ENCODE results near the gene SLC39A11.

SLC39A11 gene

DNA sequence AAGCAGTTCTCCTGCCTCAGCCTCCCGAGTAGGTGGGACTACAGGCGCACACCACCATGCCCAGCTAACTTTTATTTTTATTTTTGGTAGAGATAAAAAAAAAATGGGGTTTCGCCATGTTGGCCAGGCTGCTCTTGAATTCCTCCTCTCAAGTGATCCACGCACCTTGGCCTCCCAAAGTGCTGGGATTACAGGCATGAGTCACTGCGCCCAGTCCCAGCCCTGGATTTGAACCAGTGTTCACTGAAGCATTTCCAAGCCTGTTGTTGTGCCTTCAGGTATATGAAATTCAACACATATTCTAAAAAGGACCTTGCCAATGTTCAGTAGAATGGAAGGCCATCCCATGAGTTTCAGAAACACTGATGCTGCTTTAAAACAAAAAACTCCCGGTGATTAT lies 165.3 kb downstream of the SLC39A11 start:
- CTCF ChIA-PET = interaction anchor here (0.6 kb wide), 1 partner anchor 181 kb away, joined by 4 read pairs; no protein-coding TSS in a partner anchor
- POLR2A ChIA-PET = no interaction called here
- DNase-seq (ENCODE audit: extremely low spot score) = no peak
- TF ChIP-seq L3MBTL2 (conservative IDR thresholded peaks at IDR 0.05) (no peak), ARNT (IDR thresholded peaks at IDR 0.05) (no peak), NFRKB (IDR thresholded peaks at IDR 0.05) (no peak), SP1 (IDR thresholded peaks at IDR 0.05) (no peak), ZNF384 (IDR thresholded peaks at IDR 0.05) (no peak), TARDBP (IDR thresholded peaks at IDR 0.05) (no peak), FOXK2 (IDR thresholded peaks at IDR 0.05) (no peak), ELF4 (IDR thresholded peaks at IDR 0.05) (no peak), FOXM1 (IDR thresholded peaks at IDR 0.05; ENCODE audit: borderline replicate concordance) (no peak), HDGF (IDR thresholded peaks at IDR 0.05; ENCODE audit: borderline replicate concordance) (no peak), CTBP1 (IDR thresholded peaks at IDR 0.05; ENCODE audit: borderline replicate concordance) (no peak), LEF1 (IDR thresholded peaks at IDR 0.05; ENCODE audit: borderline replicate concordance) (no peak), BHLHE40 (IDR thresholded peaks at IDR 0.05; ENCODE audit: borderline replicate concordance) (no peak), SUZ12 (IDR thresholded peaks at IDR 0.05) (no peak), FOXA1 (IDR thresholded peaks at IDR 0.05) (no peak)
- TF ChIP-seq, protein P1, sequence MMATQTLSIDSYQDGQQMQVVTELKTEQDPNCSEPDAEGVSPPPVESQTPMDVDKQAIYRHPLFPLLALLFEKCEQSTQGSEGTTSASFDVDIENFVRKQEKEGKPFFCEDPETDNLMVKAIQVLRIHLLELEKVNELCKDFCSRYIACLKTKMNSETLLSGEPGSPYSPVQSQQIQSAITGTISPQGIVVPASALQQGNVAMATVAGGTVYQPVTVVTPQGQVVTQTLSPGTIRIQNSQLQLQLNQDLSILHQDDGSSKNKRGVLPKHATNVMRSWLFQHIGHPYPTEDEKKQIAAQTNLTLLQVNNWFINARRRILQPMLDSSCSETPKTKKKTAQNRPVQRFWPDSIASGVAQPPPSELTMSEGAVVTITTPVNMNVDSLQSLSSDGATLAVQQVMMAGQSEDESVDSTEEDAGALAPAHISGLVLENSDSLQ (IDR thresholded peaks at IDR 0.05) = no peak

- POLR2A ChIA-PET = no interaction called here
- no peak for TF ChIP-seq BHLHE40 (IDR thresholded peaks at IDR 0.05; ENCODE audit: borderline replicate concordance)
- no peak for TF ChIP-seq L3MBTL2 (conservative IDR thresholded peaks at IDR 0.05)
- no peak for TF ChIP-seq ELF4 (IDR thresholded peaks at IDR 0.05)
- no peak for TF ChIP-seq SP1 (IDR thresholded peaks at IDR 0.05)
- no peak for TF ChIP-seq FOXA1 (IDR thresholded peaks at IDR 0.05)
- TF ChIP-seq SUZ12 (IDR thresholded peaks at IDR 0.05) = no peak
- no peak for TF ChIP-seq LEF1 (IDR thresholded peaks at IDR 0.05; ENCODE audit: borderline replicate concordance)
- TF ChIP-seq CTBP1 (IDR thresholded peaks at IDR 0.05; ENCODE audit: borderline replicate concordance) = no peak
- no peak for TF ChIP-seq ZNF384 (IDR thresholded peaks at IDR 0.05)
- TF ChIP-seq FOXM1 (IDR thresholded peaks at IDR 0.05; ENCODE audit: borderline replicate concordance) = no peak
- no peak for TF ChIP-seq NFRKB (IDR thresholded peaks at IDR 0.05)
- no peak for TF ChIP-seq TARDBP (IDR thresholded peaks at IDR 0.05)
- TF ChIP-seq FOXK2 (IDR thresholded peaks at IDR 0.05) = no peak
- CTCF ChIA-PET = no interaction called here
- no peak for DNase-seq (ENCODE audit: extremely low spot score)
These were observed 166.3 kb downstream of the SLC39A11 start for GRCh38 chr17:72926171-72926570.

DNA sequence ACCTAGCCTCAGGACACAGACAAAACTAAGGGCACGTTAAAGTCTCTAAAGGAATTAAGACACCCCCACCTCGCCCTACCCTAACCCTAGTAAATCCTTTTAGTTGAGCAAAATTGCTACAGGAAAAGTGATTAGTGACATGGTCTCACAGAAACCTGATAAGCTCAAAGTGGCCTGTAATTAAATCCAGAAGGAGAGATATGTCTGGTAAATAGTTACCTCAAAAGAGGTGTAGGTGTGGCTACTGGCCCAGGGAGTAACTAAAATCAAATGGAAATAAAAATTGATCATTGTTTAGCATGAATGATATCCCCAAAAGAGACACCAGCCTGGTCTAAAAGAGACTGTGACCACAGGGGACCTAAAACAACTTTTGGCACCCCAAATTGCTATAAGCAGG lies 168.3 kb downstream of the SLC39A11 start:
- CTCF ChIA-PET = no interaction called here
- POLR2A ChIA-PET = no interaction called here
- TF ChIP-seq LEF1 (IDR thresholded peaks at IDR 0.05; ENCODE audit: borderline replicate concordance) (no peak), NFRKB (IDR thresholded peaks at IDR 0.05) (no peak), BHLHE40 (IDR thresholded peaks at IDR 0.05; ENCODE audit: borderline replicate concordance) (no peak), HDGF (IDR thresholded peaks at IDR 0.05; ENCODE audit: borderline replicate concordance) (no peak)
- TF ChIP-seq, protein P1 (IDR thresholded peaks at IDR 0.05) = no peak

DNA sequence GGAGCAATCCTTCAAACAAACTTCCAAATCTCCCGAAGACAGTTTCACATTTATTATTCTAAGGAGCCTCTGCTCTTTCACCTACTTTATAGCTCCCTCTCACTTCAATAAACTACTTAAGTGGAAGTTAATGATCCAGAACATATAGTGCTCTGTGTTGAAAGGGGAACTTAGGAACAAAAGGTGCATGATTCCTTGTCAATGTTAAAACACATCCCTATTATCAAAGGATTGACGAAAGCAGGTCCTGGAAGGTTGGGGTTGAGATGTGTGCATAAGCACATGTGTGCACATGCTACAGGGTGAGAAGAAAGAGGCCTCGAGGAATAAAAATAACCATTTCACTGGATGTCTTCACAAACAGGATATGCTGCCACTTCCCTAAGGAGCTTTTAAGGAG lies 170.3 kb downstream of the SLC39A11 start:
- no peak for TF ChIP-seq FOXA1 (IDR thresholded peaks at IDR 0.05)
- TF ChIP-seq L3MBTL2 (conservative IDR thresholded peaks at IDR 0.05) = peak; percentile 62; the same call in 1 of the 2 replicates
- TF ChIP-seq, protein P1 (IDR thresholded peaks at IDR 0.05) = 0 out of 2 replicates have a peak, but pooled peaks have one; percentile 27
- no peak for TF ChIP-seq ELF4 (IDR thresholded peaks at IDR 0.05)
- POLR2A ChIA-PET = interaction anchor here (1.3 kb wide), 1 partner anchor 9 kb away, joined by 4 read pairs; no protein-coding TSS in a partner anchor
- CTCF ChIA-PET = no interaction called here
- no peak for DNase-seq (ENCODE audit: extremely low spot score)

More for the DNA sequence above, 168.3 kb downstream of the SLC39A11 start:
- DNase-seq (ENCODE audit: extremely low spot score) = no peak

- CTCF ChIA-PET = no interaction called here
- TF ChIP-seq LEF1 (IDR thresholded peaks at IDR 0.05; ENCODE audit: borderline replicate concordance) = no peak
- no peak for TF ChIP-seq FOXK2 (IDR thresholded peaks at IDR 0.05)
- no peak for TF ChIP-seq SP1 (IDR thresholded peaks at IDR 0.05)
- no peak for TF ChIP-seq ZNF384 (IDR thresholded peaks at IDR 0.05)
- no peak for TF ChIP-seq FOXM1 (IDR thresholded peaks at IDR 0.05; ENCODE audit: borderline replicate concordance)
- TF ChIP-seq HDGF (IDR thresholded peaks at IDR 0.05; ENCODE audit: borderline replicate concordance) = no peak
- no peak for TF ChIP-seq ARNT (IDR thresholded peaks at IDR 0.05)
- TF ChIP-seq TARDBP (IDR thresholded peaks at IDR 0.05) = no peak
- no peak for TF ChIP-seq CTBP1 (IDR thresholded peaks at IDR 0.05; ENCODE audit: borderline replicate concordance)
- TF ChIP-seq NFRKB (IDR thresholded peaks at IDR 0.05) = no peak
- TF ChIP-seq ELF4 (IDR thresholded peaks at IDR 0.05) = no peak
- TF ChIP-seq L3MBTL2 (conservative IDR thresholded peaks at IDR 0.05) = no peak
- TF ChIP-seq, protein P1 (IDR thresholded peaks at IDR 0.05) = no peak
- no peak for TF ChIP-seq SUZ12 (IDR thresholded peaks at IDR 0.05)
- POLR2A ChIA-PET = interaction anchor here (1.3 kb wide), 1 partner anchor 9 kb away, joined by 4 read pairs; no protein-coding TSS in a partner anchor
- DNase-seq (ENCODE audit: extremely low spot score) = no peak
These were observed 171.0 kb downstream of the SLC39A11 start for GRCh38 chr17:72921347-72922054.
